HepG2 (cell line): ENCODE measurements around the gene PDGFRB. TPM values are rescaled to one million over a fixed set of nuclear protein-coding genes. Genes with fewer than 3 reads are reported as not detected.
A peak's percentile ranks its signal among the peaks of the same experiment; 100 is the strongest.

ENCODE experiments used
- ATAC-seq: fragments of 200-7000 bp; cut with Tn5 transposase; 3 replicates; pipeline ENCODE4 v1.9.1; 2020; ENCODE audit warnings: mild to moderate bottlenecking, moderate library complexity
- BruUV-seq: library from RNA; stranded (reverse); fragments of 400-500 nt; replicated peaks from 2 replicates; lab custom pipeline; 2021; lab: Mats Ljungman, UMichigan
- CTCF ChIA-PET: fragments of 300-600 bp; formaldehyde crosslinking; extraction: SDS; loops from one replicate; lab custom pipeline; 2021; ENCODE audit warnings: low total read pairs, inconsistent platforms, low intra/inter-chr PET ratio; lab: Yijun Ruan, JAX
- POLR2A ChIA-PET: fragments of 350-600 bp; sonication (Branson Sonifier 250); formaldehyde crosslinking; loops from one replicate; lab custom pipeline; 2020; ENCODE audit warnings: antibody characterized with exemption, inconsistent platforms; lab: Yijun Ruan, JAX
- DNase-seq: peaks from one replicate; pipeline ENCODE4 v3.0.0-alpha.2; 2015; ENCODE audit warnings: low spot score
- FAIRE-seq: peaks from 3 replicates; lab custom pipeline; 2011; peaks lifted over from hg19 to GRCh38; lab: Jason Lieb, UNC
- H2AFZ ChIP-seq: one replicate; pipeline ENCODE4 v1.6.1; 2011; ENCODE audit warnings: low read length, inconsistent platforms
- H3K27ac ChIP-seq: fragments of 300-600 bp; 3 replicates; pipeline ENCODE4 v1.8.0; 2011; ENCODE audit warnings: mixed run types, mild to moderate bottlenecking, mixed read lengths, low read length, inconsistent platforms; ENCODE audit not compliant: insufficient read depth; ENCODE audit errors: extremely low read length
- H3K27me3 ChIP-seq, 2 experiments: fragments of 200-600 bp in 1 of 2; 2 replicates in 1 of 2; 3 replicates in 1 of 2; pipeline versions ENCODE4 v1.6.0 to v1.8.0; 2011; ENCODE audit warnings: low read length in 2 of 2, mild to moderate bottlenecking in 2 of 2, moderate library complexity in 2 of 2, inconsistent platforms in 1 of 2; ENCODE audit not compliant: insufficient read depth in 2 of 2, control insufficient read depth in 1 of 2
- H3K36me3 ChIP-seq, 2 experiments: fragments of 200-600 bp in 1 of 2; replicated peaks in 1 of 2; 2 replicates in 1 of 2; 3 replicates in 1 of 2; pipeline versions ENCODE4 v1.5.1 to v1.8.0; 2011; ENCODE audit warnings: low read length in 2 of 2, inconsistent platforms in 1 of 2; ENCODE audit not compliant: insufficient read depth in 2 of 2, control insufficient read depth in 1 of 2
- H3K4me1 ChIP-seq: 2 replicates; pipeline ENCODE4 v1.5.1; 2012; ENCODE audit warnings: low read length, inconsistent platforms; ENCODE audit not compliant: insufficient read depth
- H3K4me2 ChIP-seq: 2 replicates; pipeline ENCODE4 v1.6.0; 2011; ENCODE audit warnings: low read depth, low read length, inconsistent platforms
- H3K4me3 ChIP-seq, 3 experiments: fragments of 200-600 bp in 1 of 3; sonication (generic), shearing (Covaris generic) in 1 of 3; replicated peaks in 1 of 3; 2 replicates each; pipeline ENCODE4 v1.5.1; 2011 to 2016; ENCODE audit warnings: low read length in 3 of 3, inconsistent platforms in 2 of 3, low read depth in 2 of 3, mild to moderate bottlenecking in 2 of 3, control low read depth in 1 of 3, mixed read lengths in 1 of 3; ENCODE audit not compliant: insufficient read depth in 1 of 3
- H3K79me2 ChIP-seq: one replicate; pipeline ENCODE4 v1.6.1; 2011; ENCODE audit warnings: low read length, inconsistent platforms; ENCODE audit not compliant: insufficient read depth
- H3K9ac ChIP-seq: 2 replicates; pipeline ENCODE4 v1.6.0; 2011; ENCODE audit warnings: mild to moderate bottlenecking, low read depth, low read length, inconsistent platforms; ENCODE audit not compliant: insufficient read depth
- H3K9me3 ChIP-seq: 2 replicates; pipeline ENCODE4 v1.5.1; 2012; ENCODE audit warnings: mild to moderate bottlenecking, low read length
- H4K20me1 ChIP-seq: 2 replicates; pipeline ENCODE4 v1.6.0; 2011; ENCODE audit warnings: inconsistent platforms, mild to moderate bottlenecking, low read length, moderate library complexity; ENCODE audit not compliant: insufficient read depth
- AHR ChIP-seq: IDR thresholded peaks from 2 replicates; pipeline ENCODE4 v1.6.1; 2018; ENCODE audit warnings: missing genetic modification reagents, missing compliant biosample characterization
- CBX2 ChIP-seq, 2 experiments: fragments of 200-600 bp in 1 of 2; sonication (generic); formaldehyde crosslinking in 1 of 2; IDR thresholded peaks; 2 replicates each; pipeline versions ENCODE4 v1.7.0 to v1.8.1; 2018 to 2022; ENCODE audit warnings: low read depth in 2 of 2, low read length in 1 of 2, mild to moderate bottlenecking in 1 of 2, missing genetic modification reagents in 1 of 2
- FOXJ3 ChIP-seq: sonication (generic); formaldehyde crosslinking; IDR thresholded peaks from 2 replicates; pipeline ENCODE4 v1.4.0; 2020; ENCODE audit warnings: missing genetic modification reagents, mild to moderate bottlenecking, borderline replicate concordance
- HES4 ChIP-seq: sonication (generic); formaldehyde crosslinking; IDR thresholded peaks from 2 replicates; pipeline ENCODE4 v1.9.0; 2021; ENCODE audit warnings: mild to moderate bottlenecking, missing genetic modification reagents, borderline replicate concordance
- HNRNPK ChIP-seq: fragments of 200-400 bp; formaldehyde crosslinking; IDR thresholded peaks from 2 replicates; pipeline ENCODE4 v1.6.1; 2018; ENCODE audit warnings: low read length, low read depth, moderate library complexity, mild to moderate bottlenecking; ENCODE audit not compliant: poor library complexity, severe bottlenecking
- REXO4 ChIP-seq: sonication (generic); formaldehyde crosslinking; IDR thresholded peaks from 2 replicates; pipeline ENCODE4 v1.8.0; 2022; ENCODE audit warnings: missing genetic modification reagents, mild to moderate bottlenecking, borderline replicate concordance
- THRA ChIP-seq: sonication (generic); formaldehyde crosslinking; IDR thresholded peaks from 2 replicates; pipeline ENCODE4 v1.4.0; 2020; ENCODE audit warnings: missing genetic modification reagents, borderline replicate concordance
- ZNF274 ChIP-seq: sonication (generic); formaldehyde crosslinking; IDR thresholded peaks from 2 replicates; pipeline ENCODE4 v1.5.1; 2020; ENCODE audit warnings: mild to moderate bottlenecking, missing genetic modification reagents
- ZNF558 ChIP-seq: sonication (generic); formaldehyde crosslinking; IDR thresholded peaks from 2 replicates; pipeline ENCODE4 v1.9.0; 2022; ENCODE audit warnings: mild to moderate bottlenecking, missing genetic modification reagents, borderline replicate concordance
- ZSCAN30 ChIP-seq: sonication (generic); formaldehyde crosslinking; IDR thresholded peaks from 2 replicates; pipeline ENCODE4 v1.5.0; 2020; ENCODE audit warnings: mild to moderate bottlenecking, missing genetic modification reagents
- ZZZ3 ChIP-seq: sonication (generic); formaldehyde crosslinking; IDR thresholded peaks from 2 replicates; pipeline ENCODE4 v1.4.0; 2020; ENCODE audit warnings: missing genetic modification reagents, mild to moderate bottlenecking, borderline replicate concordance
- WGBS: methylation state at CpG from one replicate; pipeline ENCODE4 v1.1.6; 2017; ENCODE audit warnings: low lambda C conversion rate; 5-methylcytosine and 5-hydroxymethylcytosine counted together
- in situ Hi-C: cut with HindIII; loops from 2 replicates; pipeline ENCODE4 v1.10.0; 2017; ENCODE audit warnings: low pct_unique_long_range_greater_than_20kb; ENCODE audit not compliant: extremely low pct_ligation_motif_present
- intact Hi-C: fragments of 100-400 bp; cut with micrococcal nuclease; formaldehyde crosslinking; loops from one replicate; pipeline ENCODE4 v1.10.0; 2022; ENCODE audit not compliant: unreplicated experiment
- polyA plus RNA-seq, 8 experiments: library from polyadenylated mRNA; depleted of rRNA in 3 of 8; stranded (reverse) in 7 of 8; unstranded in 1 of 8; fragments of >200 nt; fragmentation: Illumina TruSeq in 4 of 8; extraction: Trizol in 4 of 8; gene quantifications; 2 replicates each; pipeline versions ENCODE4 v1.2.1 to v1.2.3, GENCODE V29; 2011 to 2016; ENCODE audit warnings: low read depth in 4 of 8, missing spikeins in 1 of 8, mixed read lengths in 1 of 8; ENCODE audit not compliant: insufficient read depth in 1 of 8
- total RNA-seq, 5 experiments: library from RNA; depleted of rRNA; stranded (reverse); fragments of >200 nt; fragmentation: Illumina TruSeq; extraction: Trizol; gene quantifications; 2 replicates each; pipeline ENCODE4 v1.2.3, GENCODE V29; 2016; ENCODE audit warnings: low read depth in 1 of 5

Gene PDGFRB
- total and polyA plus RNA-seq, 2 of the 13 experiments (the other 11 are each of a cell fraction or from before 2014, with no cell fraction given), result 4.0 to 21.0 TPM

GRCh38 chr5:150097152-150097551 lies 58.5 kb downstream of the PDGFRB start:
- TF ChIP-seq HNRNPK, result peak; percentile 18
- no peak for TF ChIP-seq ZSCAN30
- no peak for TF ChIP-seq REXO4 (CRISPR knock-in tag)
- TF ChIP-seq THRA (CRISPR knock-in tag), result no peak
- DNase-seq, result no peak
- H3K4me2 ChIP-seq, result no peak overlapping the region
- intact Hi-C loops (no loop called here), in situ Hi-C loops (no loop called here)
- no peaks in the 10 kb centered on the region for H3K27me3 ChIP-seq
- no peak for FAIRE-seq
- CTCF ChIA-PET, result no interaction called here
- H2AFZ ChIP-seq, result no peak overlapping the region
- H3K9me3 ChIP-seq, result no peaks in the 10 kb centered on the region
- POLR2A ChIA-PET, result no interaction called here
- no TSS peak for BruUV-seq
- no peaks in the 10 kb centered on the region for H4K20me1 ChIP-seq
- no peaks in the 10 kb centered on the region for H3K36me3 ChIP-seq
- no peaks in the 10 kb centered on the region for H3K79me2 ChIP-seq
- H3K27ac ChIP-seq, result no peak overlapping the region
- no peak for ATAC-seq
- H3K4me3 ChIP-seq, result no peak overlapping the region
- no peak overlapping the region for H3K9ac ChIP-seq
- no peaks in the 10 kb centered on the region for H3K4me1 ChIP-seq

DNA sequence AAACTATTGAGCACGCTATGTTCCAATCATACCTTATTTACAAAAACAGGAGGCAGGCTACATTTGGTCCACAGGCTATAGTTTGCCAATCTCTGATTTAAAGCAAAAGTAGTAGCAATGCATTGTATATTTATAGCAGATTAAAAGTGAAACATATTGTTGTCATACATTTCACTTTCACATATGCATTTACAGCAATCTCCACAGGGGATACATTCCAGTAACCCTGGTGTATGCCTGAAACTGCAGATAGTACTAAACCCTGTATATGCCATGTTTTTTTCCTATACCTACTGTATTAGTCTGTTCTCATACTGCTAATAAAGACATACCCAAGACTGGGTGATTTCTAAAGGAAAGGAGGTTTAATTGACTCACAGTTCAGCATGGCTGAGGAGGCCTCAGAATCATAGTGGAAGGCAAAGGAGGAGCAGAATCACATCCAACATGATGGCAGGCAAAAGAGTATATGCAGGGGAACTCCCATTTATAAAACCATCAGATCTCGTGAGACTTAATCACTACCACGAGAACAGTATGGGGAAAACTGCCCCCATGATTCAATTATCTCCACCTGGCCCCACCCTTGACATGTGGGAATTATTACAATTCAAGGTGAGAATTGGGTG lies 63.4 kb downstream of the PDGFRB start:
- Histone ChIP-seq H3K4me2 (no peak overlapping the region), H2AFZ (no peak overlapping the region), H4K20me1 (no peaks in the 10 kb centered on the region), H3K27me3 (no peaks in the 10 kb centered on the region; a peak in 1 of 5 replicates), H3K27ac (no peak overlapping the region), H3K79me2 (no peaks in the 10 kb centered on the region), H3K9ac (no peak overlapping the region), H3K4me3 (no peak overlapping the region), H3K4me1 (no peaks in the 10 kb centered on the region), H3K36me3 (no peaks in the 10 kb centered on the region), H3K9me3 (no peaks in the 10 kb centered on the region)
- TF ChIP-seq HES4 (CRISPR knock-in tag) (no peak), FOXJ3 (CRISPR knock-in tag) (no peak), CBX2 (IDR thresholded peaks at IDR 0.05; ENCODE audit: low read depth, low read length) (no peak), CBX2 (CRISPR knock-in tag; IDR thresholded peaks at IDR 0.05; ENCODE audit: low read depth) (no peak), ZZZ3 (CRISPR knock-in tag) (no peak), ZNF558 (no peak), AHR (no peak), ZNF274 (CRISPR knock-in tag) (no peak)
- in situ Hi-C loops (no loop called here), intact Hi-C loops (no loop called here)
- ChIA-PET POLR2A (no interaction called here), CTCF (no interaction called here)
- WGBS, result 30% methylated on average over 3 of the region's 3 CpGs
- BruUV-seq, result no TSS peak
- FAIRE-seq (no peak), ATAC-seq (no peak), DNase-seq (no peak)
